H9 (cell line): Measurements from ENCODE around the gene CMSS1. TPM values are rescaled to one million over a fixed set of nuclear protein-coding genes. Genes with fewer than 3 reads are reported as not detected.

ENCODE experiments used
- DNase-seq: peaks from one replicate; pipeline ENCODE4 v3.0.0-alpha.2; 2017
- H2AFZ ChIP-seq: one replicate; pipeline ENCODE4 v1.6.1; 2013; ENCODE audit warnings: mild to moderate bottlenecking, low read length, control low read depth, moderate library complexity
- H2AK5ac ChIP-seq: 2 replicates; pipeline ENCODE4 v1.6.1; 2013; ENCODE audit warnings: low read length, control low read depth, mixed read lengths; ENCODE audit not compliant: insufficient read length
- H2BK120ac ChIP-seq: one replicate; pipeline ENCODE4 v1.6.1; 2013; ENCODE audit warnings: low read depth, mild to moderate bottlenecking, low read length, control low read depth, inconsistent platforms; ENCODE audit not compliant: poor library complexity, severe bottlenecking
- H2BK12ac ChIP-seq: 2 replicates; pipeline ENCODE4 v1.6.1; 2013; ENCODE audit warnings: low read length, control low read depth, mixed read lengths, low read depth; ENCODE audit not compliant: insufficient read length
- H2BK15ac ChIP-seq: 2 replicates; pipeline ENCODE4 v1.6.1; 2013; ENCODE audit warnings: low read depth, low read length, control low read depth
- H2BK20ac ChIP-seq: one replicate; pipeline ENCODE4 v1.6.1; 2013; ENCODE audit warnings: low read depth, mild to moderate bottlenecking, low read length, control low read depth, inconsistent platforms; ENCODE audit not compliant: poor library complexity, severe bottlenecking
- H2BK5ac ChIP-seq: 2 replicates; pipeline ENCODE4 v1.6.1; 2013; ENCODE audit warnings: low read length, control low read depth, mixed read lengths; ENCODE audit not compliant: insufficient read length
- H3K14ac ChIP-seq: 2 replicates; pipeline ENCODE4 v1.6.1; 2013; ENCODE audit warnings: low read length, control low read depth; ENCODE audit not compliant: insufficient read depth
- H3K18ac ChIP-seq: 2 replicates; pipeline ENCODE4 v1.6.1; 2013; ENCODE audit warnings: low read depth, mild to moderate bottlenecking, mixed read lengths, low read length, control low read depth; ENCODE audit not compliant: insufficient read length
- H3K23ac ChIP-seq: 2 replicates; pipeline ENCODE4 v1.6.1; 2013; ENCODE audit warnings: low read length, control low read depth, mixed read lengths, low read depth; ENCODE audit not compliant: insufficient read length
- H3K23me2 ChIP-seq: 2 replicates; pipeline ENCODE4 v1.6.1; 2013; ENCODE audit warnings: low read depth, mild to moderate bottlenecking, mixed read lengths, low read length, control low read depth; ENCODE audit not compliant: insufficient read length, poor library complexity, severe bottlenecking
- H3K27ac ChIP-seq: 2 replicates; pipeline ENCODE4 v1.5.1; 2013; ENCODE audit warnings: low read length, control low read depth, mixed read lengths, low read depth; ENCODE audit not compliant: insufficient read length
- H3K27me3 ChIP-seq: 2 replicates; pipeline ENCODE4 v1.6.1; 2013; ENCODE audit warnings: low read length, control low read depth, inconsistent platforms; ENCODE audit not compliant: insufficient read depth
- H3K4ac ChIP-seq: 2 replicates; pipeline ENCODE4 v1.6.1; 2013; ENCODE audit warnings: low read depth, mild to moderate bottlenecking, control low read depth, inconsistent platforms, low read length, moderate library complexity
- H3K4me1 ChIP-seq: 2 replicates; pipeline ENCODE4 v1.6.1; 2013; ENCODE audit warnings: low read length, control low read depth, inconsistent platforms; ENCODE audit not compliant: insufficient read depth
- H3K4me2 ChIP-seq: 2 replicates; pipeline ENCODE4 v1.6.1; 2013; ENCODE audit warnings: low read length, control low read depth, mixed read lengths; ENCODE audit not compliant: insufficient read length, insufficient read depth
- H3K56ac ChIP-seq: 2 replicates; pipeline ENCODE4 v1.6.1; 2013; ENCODE audit warnings: low read depth, mild to moderate bottlenecking, mixed read lengths, low read length, control low read depth; ENCODE audit not compliant: insufficient read length
- H3K79me1 ChIP-seq: 2 replicates; pipeline ENCODE4 v1.6.1; 2013; ENCODE audit warnings: low read depth, mild to moderate bottlenecking, moderate library complexity, low read length, control low read depth, inconsistent platforms; ENCODE audit not compliant: insufficient read depth, poor library complexity, severe bottlenecking
- H3K79me2 ChIP-seq: 2 replicates; pipeline ENCODE4 v1.6.1; 2013; ENCODE audit warnings: low read length, control low read depth, inconsistent platforms; ENCODE audit not compliant: insufficient read depth
- H3K9ac ChIP-seq: 2 replicates; pipeline ENCODE4 v1.6.1; 2013; ENCODE audit warnings: low read length, control low read depth, mixed read lengths; ENCODE audit not compliant: insufficient read length; ENCODE audit errors: extremely low read depth
- H3K9me3 ChIP-seq: one replicate; pipeline ENCODE4 v1.6.1; 2013; ENCODE audit warnings: low read depth, low read length, inconsistent platforms; ENCODE audit not compliant: control insufficient read depth
- H3T11ph ChIP-seq: one replicate; pipeline ENCODE4 v1.6.1; 2013; ENCODE audit warnings: mild to moderate bottlenecking, low read length, control low read depth, inconsistent platforms
- H4K20me1 ChIP-seq: one replicate; pipeline ENCODE4 v1.6.1; 2013; ENCODE audit not compliant: control insufficient read depth, insufficient read length, insufficient read depth
- H4K5ac ChIP-seq: 2 replicates; pipeline ENCODE4 v1.6.1; 2013; ENCODE audit warnings: low read depth, mild to moderate bottlenecking, mixed read lengths, low read length, control low read depth; ENCODE audit not compliant: insufficient read length
- H4K8ac ChIP-seq: replicated peaks from 2 replicates; pipeline ENCODE4 v1.6.1; 2013; ENCODE audit warnings: low read length, control low read depth, mixed read lengths, low read depth; ENCODE audit not compliant: insufficient read length
- H4K91ac ChIP-seq: 2 replicates; pipeline ENCODE4 v1.6.1; 2013; ENCODE audit warnings: low read depth, mild to moderate bottlenecking, moderate library complexity, mixed read lengths, low read length, control low read depth; ENCODE audit not compliant: insufficient read length
- H3K27ac Mint-ChIP-seq, 3 experiments: 2 replicates in 2 of 3; 3 replicates in 1 of 3; pipeline ENCODE4 v1.8.0; 2020 to 2021; ENCODE audit warnings: mixed read lengths in 3 of 3, mild to moderate bottlenecking in 1 of 3, moderate library complexity in 1 of 3
- H3K27me3 Mint-ChIP-seq: 2 replicates; pipeline ENCODE4 v1.8.0; 2021; ENCODE audit warnings: low read depth, mild to moderate bottlenecking, moderate library complexity, mixed read lengths
- H3K36me3 Mint-ChIP-seq, 3 experiments: 2 replicates in 2 of 3; 3 replicates in 1 of 3; pipeline ENCODE4 v1.8.0; 2020 to 2021; ENCODE audit warnings: low read depth in 3 of 3, mixed read lengths in 3 of 3; ENCODE audit not compliant: insufficient read depth in 1 of 3
- H3K4me1 Mint-ChIP-seq, 2 experiments: 2 replicates each; pipeline ENCODE4 v1.8.0; 2020; ENCODE audit warnings: mixed read lengths in 2 of 2
- H3K4me3 Mint-ChIP-seq, 2 experiments: 2 replicates in 1 of 2; 3 replicates in 1 of 2; pipeline ENCODE4 v1.8.0; 2020 to 2021; ENCODE audit warnings: mild to moderate bottlenecking in 2 of 2, mixed read lengths in 2 of 2, moderate library complexity in 1 of 2
- H3K9me3 Mint-ChIP-seq, 2 experiments: 2 replicates in 1 of 2; 3 replicates in 1 of 2; pipeline ENCODE4 v1.8.0; 2020; ENCODE audit warnings: mild to moderate bottlenecking in 2 of 2, mixed read lengths in 2 of 2, moderate library complexity in 1 of 2
- CTCF ChIP-seq: fragments of 200-600 bp; sonication (generic); conservative IDR thresholded peaks from 3 replicates; pipeline ENCODE4 v1.8.0; 2021; ENCODE audit warnings: antibody characterized with exemption, mild to moderate bottlenecking
- WGBS: extraction: QIAGEN DNeasy Blood & Tissue Kit; methylation state at CpG from one replicate; pipeline ENCODE4 v1.1.7; 2013; ENCODE audit warnings: missing lambda C conversion rate, low lambda C conversion rate, mixed read lengths; ENCODE audit not compliant: insufficient read length; ENCODE audit errors: extremely low coverage; 5-methylcytosine and 5-hydroxymethylcytosine counted together
- total RNA-seq: library from RNA; stranded (reverse); gene quantifications from 2 replicates; pipeline ENCODE4 v1.2.1, GENCODE V29; 2021

The CMSS1 gene
- total RNA-seq, 1 experiment from 2014 or later: 61.8 TPM

GRCh38 chr3:99940350-99940749, 122.7 kb downstream of the CMSS1 start:
- no peak overlapping the region for H3K23ac ChIP-seq
- H2AFZ ChIP-seq: no peak overlapping the region
- H3K27me3 Mint-ChIP-seq: no peaks in the 10 kb centered on the region
- no peak overlapping the region for H2BK20ac ChIP-seq
- no peaks in the 10 kb centered on the region for H3K79me1 ChIP-seq
- H3K9ac ChIP-seq: no peak overlapping the region
- no peaks in the 10 kb centered on the region for H3K9me3 Mint-ChIP-seq
- TF ChIP-seq CTCF: no peak
- H3K4me1 Mint-ChIP-seq: peaks cover 26 to 27% of the 10 kb centered on the region in 2 experiments
- H2AK5ac ChIP-seq: no peak overlapping the region
- no peak overlapping the region for H2BK15ac ChIP-seq
- WGBS: no CpG with 5 or more reads among the region's 2 CpGs
- H3K4ac ChIP-seq: no peak overlapping the region
- no peak overlapping the region for H3K14ac ChIP-seq
- no peak overlapping the region for H2BK5ac ChIP-seq
- no peak for DNase-seq
- H3K18ac ChIP-seq: no peak overlapping the region
- H2BK12ac ChIP-seq: no peak overlapping the region
- no peak overlapping the region for H4K91ac ChIP-seq
- no peaks in the 10 kb centered on the region; a peak in 1 of 7 replicates for H3K36me3 Mint-ChIP-seq
- no peaks in the 10 kb centered on the region for H3K27me3 ChIP-seq
- no peaks in the 10 kb centered on the region; the same call in 1 of the 2 replicates for H3K4me1 ChIP-seq
- no peak overlapping the region for H3K4me2 ChIP-seq
- H2BK120ac ChIP-seq: no peak overlapping the region
- H3K23me2 ChIP-seq: no peaks in the 10 kb centered on the region
- no peak overlapping the region for H3K56ac ChIP-seq
- no peak overlapping the region for H3T11ph ChIP-seq
- no peak overlapping the region for H3K4me3 Mint-ChIP-seq
- H4K5ac ChIP-seq: no peak overlapping the region
- H3K79me2 ChIP-seq: no peaks in the 10 kb centered on the region
- no peak overlapping the region for H3K27ac Mint-ChIP-seq
- no peaks in the 10 kb centered on the region for H4K20me1 ChIP-seq
- no peak overlapping the region for H3K27ac ChIP-seq
- no peaks in the 10 kb centered on the region for H3K9me3 ChIP-seq
- no peak overlapping the region for H4K8ac ChIP-seq
